Left ventricle myocardium inferior (tissue), 1 donor: ENCODE data around the gene TSPAN10. TPM values are rescaled to one million over a fixed set of nuclear protein-coding genes. Genes with fewer than 3 reads are reported as not detected.

ENCODE experiments used
- DNase-seq: peaks from one replicate; pipeline ENCODE4 v3.0.0-alpha.2; 2020
- H3K27ac ChIP-seq: fragments of 200-600 bp; replicated peaks from 2 replicates; pipeline ENCODE4 v1.8.0; 2021
- H3K27me3 ChIP-seq: fragments of 200-600 bp; 2 replicates; pipeline ENCODE4 v1.8.0; 2021; ENCODE audit warnings: low read depth
- H3K36me3 ChIP-seq: fragments of 200-600 bp; 2 replicates; pipeline ENCODE4 v1.8.0; 2021
- H3K4me1 ChIP-seq: fragments of 200-600 bp; 2 replicates; pipeline ENCODE4 v1.8.0; 2021
- H3K4me3 ChIP-seq: fragments of 200-600 bp; 2 replicates; pipeline ENCODE4 v1.8.0; 2021; ENCODE audit warnings: mild to moderate bottlenecking, moderate library complexity
- H3K9me3 ChIP-seq: fragments of 200-600 bp; replicated peaks from 2 replicates; pipeline ENCODE4 v1.8.0; 2021
- intact Hi-C: fragments of 100-400 bp; cut with micrococcal nuclease; formaldehyde crosslinking; loops from one replicate; pipeline ENCODE4 v1.11.0; 2022
- microRNA-seq: library from miRNA; unstranded; fragments of <30 nt; microRNA quantifications from one replicate; pipeline ENCODE4 v1.2.0, GENCODE V29; 2020
- total RNA-seq: library from RNA; stranded (reverse); fragmentation: NEBNext Ultra II Directional; extraction: Animal tissue kit (Norgen Biotek cat#: 25700); gene quantifications from one replicate; pipeline ENCODE4 v1.2.1, GENCODE V29; 2021
- TF ChIP-seq, protein P1 (sequence below): fragments of 200-600 bp; IDR thresholded peaks from 2 replicates; pipeline ENCODE4 v1.8.0; 2021; ENCODE audit warnings: antibody characterized with exemption, mild to moderate bottlenecking, borderline replicate concordance
- donor health status: DM: no; HTN: yes; CAD: no; lungs with severe emphysema.

The TSPAN10 gene
- total RNA-seq, 1 donor from 2014 or later, result 0.30 TPM

DNA sequence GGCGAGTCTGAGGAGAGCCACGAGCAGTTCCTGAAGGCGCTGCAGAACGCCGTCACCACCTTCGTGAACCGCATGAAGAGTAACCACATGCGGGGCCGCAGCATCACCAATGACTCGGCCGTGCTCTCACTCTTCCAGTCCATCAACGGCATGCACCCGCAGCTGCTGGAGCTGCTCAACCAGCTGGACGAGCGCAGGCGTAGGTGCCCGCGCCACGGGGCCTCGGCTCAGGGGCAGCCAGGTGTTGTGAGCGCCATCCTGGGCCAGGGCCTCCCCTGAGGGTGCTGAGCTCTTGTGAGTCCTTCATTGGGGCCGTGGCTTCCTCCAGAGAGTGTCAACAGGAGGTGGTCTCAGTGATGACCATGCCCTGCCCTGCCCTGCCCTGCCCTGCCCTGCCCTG is 58.8 kb downstream of the TSPAN10 start:
- intact Hi-C loops, result no loop called here
- DNase-seq, result no peak

DNA sequence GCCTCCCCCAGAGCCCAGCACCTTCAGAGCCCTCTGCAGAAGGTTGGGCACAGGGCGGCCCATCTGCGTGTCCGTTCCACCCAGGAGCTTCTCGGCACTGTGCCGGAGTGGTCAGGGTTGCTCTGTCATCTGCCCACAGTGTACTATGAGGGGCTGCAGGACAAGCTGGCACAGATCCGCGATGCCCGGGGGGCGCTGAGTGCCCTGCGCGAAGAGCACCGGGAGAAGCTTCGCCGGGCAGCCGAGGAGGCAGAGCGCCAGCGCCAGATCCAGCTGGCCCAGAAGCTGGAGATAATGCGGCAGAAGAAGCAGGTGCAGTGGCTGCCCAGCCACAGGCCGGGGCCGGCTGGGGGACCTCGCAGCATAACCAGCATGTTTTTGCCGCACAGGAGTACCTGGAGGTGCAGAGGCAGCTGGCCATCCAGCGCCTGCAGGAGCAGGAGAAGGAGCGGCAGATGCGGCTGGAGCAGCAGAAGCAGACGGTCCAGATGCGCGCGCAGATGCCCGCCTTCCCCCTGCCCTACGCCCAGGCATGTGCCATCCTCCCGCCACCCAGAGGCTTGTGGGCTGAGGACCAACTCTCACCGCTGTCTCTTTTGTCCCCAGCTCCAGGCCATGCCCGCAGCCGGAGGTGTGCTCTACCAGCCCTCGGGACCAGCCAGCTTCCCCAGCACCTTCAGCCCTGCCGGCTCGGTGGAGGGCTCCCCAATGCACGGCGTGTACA is 59.4 kb downstream of the TSPAN10 start:
- H3K36me3 ChIP-seq, result peaks cover 90% of the 10 kb centered on the region
- no peak for DNase-seq
- intact Hi-C loops, result no loop called here
- TF ChIP-seq, protein P1, sequence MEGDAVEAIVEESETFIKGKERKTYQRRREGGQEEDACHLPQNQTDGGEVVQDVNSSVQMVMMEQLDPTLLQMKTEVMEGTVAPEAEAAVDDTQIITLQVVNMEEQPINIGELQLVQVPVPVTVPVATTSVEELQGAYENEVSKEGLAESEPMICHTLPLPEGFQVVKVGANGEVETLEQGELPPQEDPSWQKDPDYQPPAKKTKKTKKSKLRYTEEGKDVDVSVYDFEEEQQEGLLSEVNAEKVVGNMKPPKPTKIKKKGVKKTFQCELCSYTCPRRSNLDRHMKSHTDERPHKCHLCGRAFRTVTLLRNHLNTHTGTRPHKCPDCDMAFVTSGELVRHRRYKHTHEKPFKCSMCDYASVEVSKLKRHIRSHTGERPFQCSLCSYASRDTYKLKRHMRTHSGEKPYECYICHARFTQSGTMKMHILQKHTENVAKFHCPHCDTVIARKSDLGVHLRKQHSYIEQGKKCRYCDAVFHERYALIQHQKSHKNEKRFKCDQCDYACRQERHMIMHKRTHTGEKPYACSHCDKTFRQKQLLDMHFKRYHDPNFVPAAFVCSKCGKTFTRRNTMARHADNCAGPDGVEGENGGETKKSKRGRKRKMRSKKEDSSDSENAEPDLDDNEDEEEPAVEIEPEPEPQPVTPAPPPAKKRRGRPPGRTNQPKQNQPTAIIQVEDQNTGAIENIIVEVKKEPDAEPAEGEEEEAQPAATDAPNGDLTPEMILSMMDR, result no peak
- no peak overlapping the region for H3K4me3 ChIP-seq
- peak overlapping the region; percentile 79 for H3K27ac ChIP-seq
- H3K27me3 ChIP-seq, result no peaks in the 10 kb centered on the region
- no peaks in the 10 kb centered on the region for H3K9me3 ChIP-seq
- peaks cover 31% of the 10 kb centered on the region for H3K4me1 ChIP-seq

More for the DNA sequence above, 58.8 kb downstream of the TSPAN10 start:
- no peak overlapping the region for H3K27ac ChIP-seq
- H3K27me3 ChIP-seq, result no peaks in the 10 kb centered on the region
- peaks cover 90% of the 10 kb centered on the region for H3K36me3 ChIP-seq
- TF ChIP-seq, protein P1, result no peak
- H3K4me1 ChIP-seq, result peaks cover 25% of the 10 kb centered on the region
- H3K4me3 ChIP-seq, result no peak overlapping the region
- H3K9me3 ChIP-seq, result no peaks in the 10 kb centered on the region

DNA sequence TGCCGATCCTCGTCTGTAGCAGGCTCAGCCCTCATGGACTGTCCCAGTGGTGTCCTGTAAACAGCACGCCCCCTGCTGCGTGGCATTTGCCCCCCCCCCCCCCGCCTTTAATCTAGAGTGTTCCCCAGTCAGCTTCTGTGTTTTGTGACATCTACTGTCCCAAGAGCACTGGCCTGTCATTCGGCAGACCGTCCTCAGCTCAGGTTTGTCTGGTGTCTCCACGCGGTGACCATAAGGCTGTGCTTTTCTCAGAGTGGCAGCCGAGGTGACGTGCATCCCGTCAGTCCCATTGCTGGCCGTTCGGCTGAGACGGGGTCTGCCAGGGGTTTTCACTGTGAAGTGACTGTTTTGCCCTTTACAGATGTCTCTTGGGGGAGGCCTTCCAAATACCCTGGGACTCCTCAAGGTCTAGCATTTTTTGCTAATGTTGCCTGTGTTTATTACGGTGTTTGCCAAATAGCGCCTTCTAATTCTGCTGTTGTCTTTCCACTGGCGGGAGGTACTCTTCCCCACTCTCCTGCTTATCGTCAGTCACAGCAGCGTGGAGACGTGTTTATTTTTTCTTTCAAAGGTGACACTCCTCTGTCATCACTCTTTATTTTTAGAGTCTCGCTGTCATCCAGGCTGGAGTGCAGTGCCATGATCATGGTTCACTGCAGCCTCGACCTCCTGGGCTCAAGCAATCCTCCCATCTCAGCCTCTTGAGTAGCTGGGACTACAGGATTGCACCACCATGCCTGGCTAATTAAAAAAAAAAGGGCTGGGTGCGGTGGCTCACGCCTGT is 60.5 kb downstream of the TSPAN10 start:
- Histone ChIP-seq H3K27me3 (no peaks in the 10 kb centered on the region), H3K27ac (peak overlapping the region; percentile 79), H3K4me3 (peak overlapping the region; percentile 10), H3K4me1 (peaks cover 42% of the 10 kb centered on the region), H3K9me3 (no peaks in the 10 kb centered on the region), H3K36me3 (peaks cover 84% of the 10 kb centered on the region)
- TF ChIP-seq, protein P1, result no peak
- intact Hi-C loops, result no loop called here
- DNase-seq, result no peak

Small RNA genes lying within 50 kb of the gene (microRNA-seq; reads per million reads assigned to microRNA genes)
- not detected for gene MIR6786

Other genes with a start within 250 kb of the TSPAN10 start
- 7.3 TPM for gene BAHCC1, start 241.7 kb upstream of the TSPAN10 start, total RNA-seq
- 342 TPM for gene ACTG1, start 124.4 kb upstream of the TSPAN10 start, total RNA-seq
- gene FSCN2, start 108.8 kb upstream of the TSPAN10 start, total RNA-seq, result 0.38 TPM
- 15.9 TPM for gene FAAP100, start 84.8 kb upstream of the TSPAN10 start, total RNA-seq
- gene NPLOC4, start 84 bp upstream of the TSPAN10 start, total RNA-seq, result 87.5 TPM
- not detected for gene PDE6G, start 19.3 kb downstream of the TSPAN10 start, total RNA-seq
- gene OXLD1, start 29.4 kb downstream of the TSPAN10 start, total RNA-seq, result 18.4 TPM
- 5.6 TPM for gene CCDC137, start 29.5 kb downstream of the TSPAN10 start, total RNA-seq
- 9.0 TPM for gene ARL16, start 46.6 kb downstream of the TSPAN10 start, total RNA-seq
- gene HGS, start 46.8 kb downstream of the TSPAN10 start, total RNA-seq, result 50.5 TPM
- gene MRPL12, start 66.2 kb downstream of the TSPAN10 start, total RNA-seq, result 157 TPM
- 8.2 TPM for gene SLC25A10, start 75.1 kb downstream of the TSPAN10 start, total RNA-seq
- gene GCGR, start 167.0 kb downstream of the TSPAN10 start, total RNA-seq, result not detected
- 110 TPM for gene MCRIP1, start 196.1 kb downstream of the TSPAN10 start, total RNA-seq
- gene PPP1R27, start 197.9 kb downstream of the TSPAN10 start, total RNA-seq, result 0.25 TPM
- 267 TPM for gene P4HB, start 223.3 kb downstream of the TSPAN10 start, total RNA-seq
- 95.1 TPM for gene ARHGDIA, start 234.1 kb downstream of the TSPAN10 start, total RNA-seq